GM12872 (cell line): ENCODE measurements around the gene QKI.

Experiments used
- CTCF ChIP-seq: IDR thresholded peaks from 3 replicates; pipeline ENCODE4 v1.5.1; 2011; ENCODE audit warnings: low read depth, mild to moderate bottlenecking, low read length, moderate library complexity; ENCODE audit not compliant: insufficient read depth

QKI gene

GRCh38 chr6:163438298-163438939 is 23.9 kb downstream of the QKI start:
- TF ChIP-seq CTCF: no peak

GRCh38 chr6:163438940-163439335 is 24.4 kb downstream of the QKI start:
- no peak for TF ChIP-seq CTCF

- TF ChIP-seq CTCF: no peak
These were observed 25.5 kb downstream of the QKI start for GRCh38 chr6:163439997-163440396.

- no peak for TF ChIP-seq CTCF
These were observed 27.8 kb downstream of the QKI start for GRCh38 chr6:163442336-163442735.

GRCh38 chr6:163444077-163444476 is 29.6 kb downstream of the QKI start:
- TF ChIP-seq CTCF: no peak

- TF ChIP-seq CTCF: no peak
These were observed 32.0 kb downstream of the QKI start for GRCh38 chr6:163446549-163446948.

GRCh38 chr6:163449076-163449475 is 34.6 kb downstream of the QKI start:
- TF ChIP-seq CTCF: no peak
